ENCODE results near the gene BMP2K. TPM values are rescaled to one million over a fixed set of nuclear protein-coding genes. Genes with fewer than 3 reads are reported as not detected.

Gene BMP2K
- total RNA-seq, result 12.2 and 24.8 TPM in 2 replicates

DNA sequence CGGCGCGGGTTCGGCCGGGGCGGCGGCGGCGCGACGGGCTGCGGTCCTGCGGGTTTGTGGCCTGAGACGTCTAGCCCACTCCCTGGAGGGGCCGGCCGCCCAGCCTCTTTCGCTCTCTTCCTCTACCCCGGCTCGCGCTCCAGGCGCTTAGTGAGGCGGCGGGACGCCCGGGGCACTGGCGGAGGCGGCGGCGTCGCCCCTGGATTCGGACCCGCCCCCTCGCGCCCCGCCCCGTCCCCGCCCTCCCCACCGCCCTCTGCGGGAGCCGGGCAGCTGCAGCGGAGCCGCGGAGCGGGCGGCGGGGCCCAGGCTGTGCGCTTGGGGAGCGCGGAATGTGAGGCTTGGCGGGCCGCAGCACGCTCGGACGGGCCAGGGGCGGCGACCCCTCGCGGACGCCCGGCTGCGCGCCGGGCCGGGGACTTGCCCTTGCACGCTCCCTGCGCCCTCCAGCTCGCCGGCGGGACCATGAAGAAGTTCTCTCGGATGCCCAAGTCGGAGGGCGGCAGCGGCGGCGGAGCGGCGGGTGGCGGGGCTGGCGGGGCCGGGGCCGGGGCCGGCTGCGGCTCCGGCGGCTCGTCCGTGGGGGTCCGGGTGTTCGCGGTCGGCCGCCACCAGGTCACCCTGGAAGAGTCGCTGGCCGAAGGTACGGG is at the start of gene BMP2K:
BMP2K (plus strand) TSS at position 272 of the 650 bp plus-strand sequence; CDS start at position 466, 194 bp downstream.

DNA sequence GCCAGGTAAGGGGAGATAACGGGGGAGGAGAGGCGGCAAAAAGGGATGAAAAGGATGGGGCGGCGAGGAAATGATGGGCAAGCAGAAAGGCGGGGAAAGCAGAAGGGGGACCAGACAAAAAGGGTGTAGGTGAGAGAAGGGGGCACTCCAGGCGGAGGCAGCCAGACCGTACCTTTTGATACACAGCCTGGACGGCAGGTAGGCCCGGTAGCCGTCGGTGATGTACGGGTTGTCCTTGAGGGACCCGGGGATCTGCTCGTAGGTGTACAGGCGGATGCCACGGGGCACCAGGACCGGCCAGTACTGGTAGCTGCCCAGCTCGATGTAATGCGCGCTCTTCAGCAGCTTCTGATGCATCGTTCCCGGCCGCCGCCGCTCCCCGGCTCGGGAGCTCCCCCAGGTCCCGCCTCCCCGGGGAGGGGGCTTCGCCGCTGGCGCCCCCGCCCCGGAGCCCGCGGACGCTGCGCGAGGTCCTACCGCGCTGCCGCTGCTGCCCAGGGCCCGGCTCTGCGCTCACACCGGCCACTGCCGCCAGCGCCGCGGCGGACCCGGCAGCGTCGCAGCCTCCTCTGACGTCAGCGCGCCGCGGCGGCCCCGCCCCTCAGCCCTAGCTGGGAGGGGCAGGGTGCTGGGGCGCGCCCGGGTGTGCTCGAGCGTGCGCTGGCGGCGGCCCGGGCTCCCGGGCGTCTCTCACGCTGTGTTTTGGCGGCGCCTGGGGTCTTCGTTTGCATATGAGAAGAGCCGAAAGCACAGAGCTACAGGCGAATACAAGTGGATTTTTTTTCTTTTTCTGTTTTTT is 162.9 kb downstream of the BMP2K start, which contains the start of gene PAQR3:
PAQR3 (minus strand) TSS at position 571 of the 799 bp plus-strand sequence; CDS start at position 357, 214 bp downstream.

Other genes with a start within 250 kb of the BMP2K start
- 98.2 and 138 TPM in 2 replicates for gene ANXA3, start 224.6 kb upstream of the BMP2K start, total RNA-seq
- gene PAQR3, start 163.1 kb downstream of the BMP2K start, total RNA-seq, result 12.0 and 23.3 TPM in 2 replicates

All from mesangial cell (primary cell).